SK-N-SH (cell line): ENCODE measurements around the gene C19orf73.

Experiments used
- EP300 ChIP-seq, 2 experiments: IDR thresholded peaks; 2 replicates each; pipeline versions ENCODE4 v1.4.0 to v1.6.1; 2012; ENCODE audit warnings: borderline replicate concordance in 1 of 2, low read depth in 1 of 2, low read length in 1 of 2
- EZH2phosphoT487 ChIP-seq: fragments of 200-600 bp; sonication (generic); IDR thresholded peaks from 2 replicates; pipeline ENCODE4 v1.6.1; 2017; ENCODE audit warnings: low read depth, mixed run types, mild to moderate bottlenecking, antibody characterized with exemption, moderate library complexity, borderline replicate concordance
- GATA2 ChIP-seq: sonication (generic); formaldehyde crosslinking; IDR thresholded peaks from 2 replicates; pipeline ENCODE4 v1.5.0; 2020; ENCODE audit warnings: mild to moderate bottlenecking, missing genetic modification reagents
- POLR2AphosphoS5 ChIP-seq: IDR thresholded peaks from 2 replicates; pipeline ENCODE4 v1.6.1; 2012; ENCODE audit warnings: low read depth, low read length
- RFX5 ChIP-seq: IDR thresholded peaks from 2 replicates; pipeline ENCODE4 v1.6.1; 2012; ENCODE audit warnings: mild to moderate bottlenecking, improper control_type of control experiment, low read length
- SIN3A ChIP-seq: IDR thresholded peaks from 2 replicates; pipeline ENCODE4 v1.6.1; 2012; ENCODE audit warnings: low read depth, mild to moderate bottlenecking, low read length, moderate library complexity, borderline replicate concordance
- SMC3 ChIP-seq: IDR thresholded peaks from 2 replicates; pipeline ENCODE4 v1.6.1; 2012; ENCODE audit warnings: low read depth, low read length, improper control_type of control experiment
- YY1 ChIP-seq: IDR thresholded peaks from 2 replicates; pipeline ENCODE4 v1.4.0; 2012; ENCODE audit warnings: low read depth, mild to moderate bottlenecking
- TF ChIP-seq, protein P1 (sequence below): fragments of 150-350 bp; IDR thresholded peaks from 2 replicates; pipeline ENCODE4 v1.6.1; 2017; ENCODE audit warnings: antibody characterized with exemption, low read length, low read depth, borderline replicate concordance
- TF ChIP-seq, protein P2 (sequence below): fragments of 200-600 bp; sonication (generic); IDR thresholded peaks from 2 replicates; pipeline ENCODE4 v1.6.1; 2017; ENCODE audit warnings: antibody characterized with exemption, mild to moderate bottlenecking, moderate library complexity
- TF ChIP-seq, protein P3 (sequence below): IDR thresholded peaks from 2 replicates; pipeline ENCODE4 v1.4.0; 2012; ENCODE audit warnings: low read depth, borderline replicate concordance
- TF ChIP-seq, protein P4 (sequence below): fragments of 150-350 bp; IDR thresholded peaks from 2 replicates; pipeline ENCODE4 v1.6.1; 2016; ENCODE audit warnings: mild to moderate bottlenecking, low read depth, low read length

DNA sequence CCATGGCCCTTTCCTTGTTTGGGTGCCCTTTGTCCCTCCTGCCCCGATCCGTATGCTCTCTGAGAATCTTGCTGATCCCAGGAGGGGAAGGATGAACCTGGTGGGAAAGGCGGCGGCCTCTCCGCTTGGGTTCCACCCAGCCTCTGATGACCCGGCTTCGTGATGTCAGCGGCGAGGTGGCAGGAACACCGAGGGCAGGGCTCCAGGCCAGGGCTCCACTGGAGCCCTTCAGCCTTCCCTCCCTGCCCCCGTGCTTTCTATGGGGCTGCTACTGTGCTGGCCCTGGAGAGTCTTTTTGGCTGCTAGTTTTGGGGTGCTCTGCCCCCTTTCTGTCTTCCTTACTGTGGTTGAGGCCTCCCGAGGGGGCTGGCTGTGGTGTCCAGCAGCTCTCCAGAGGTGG is 16.6 kb downstream of the C19orf73 start:
- TF ChIP-seq YY1 = no peak
- TF ChIP-seq, protein P1, sequence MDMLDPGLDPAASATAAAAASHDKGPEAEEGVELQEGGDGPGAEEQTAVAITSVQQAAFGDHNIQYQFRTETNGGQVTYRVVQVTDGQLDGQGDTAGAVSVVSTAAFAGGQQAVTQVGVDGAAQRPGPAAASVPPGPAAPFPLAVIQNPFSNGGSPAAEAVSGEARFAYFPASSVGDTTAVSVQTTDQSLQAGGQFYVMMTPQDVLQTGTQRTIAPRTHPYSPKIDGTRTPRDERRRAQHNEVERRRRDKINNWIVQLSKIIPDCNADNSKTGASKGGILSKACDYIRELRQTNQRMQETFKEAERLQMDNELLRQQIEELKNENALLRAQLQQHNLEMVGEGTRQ = no peak
- TF ChIP-seq, protein P2, sequence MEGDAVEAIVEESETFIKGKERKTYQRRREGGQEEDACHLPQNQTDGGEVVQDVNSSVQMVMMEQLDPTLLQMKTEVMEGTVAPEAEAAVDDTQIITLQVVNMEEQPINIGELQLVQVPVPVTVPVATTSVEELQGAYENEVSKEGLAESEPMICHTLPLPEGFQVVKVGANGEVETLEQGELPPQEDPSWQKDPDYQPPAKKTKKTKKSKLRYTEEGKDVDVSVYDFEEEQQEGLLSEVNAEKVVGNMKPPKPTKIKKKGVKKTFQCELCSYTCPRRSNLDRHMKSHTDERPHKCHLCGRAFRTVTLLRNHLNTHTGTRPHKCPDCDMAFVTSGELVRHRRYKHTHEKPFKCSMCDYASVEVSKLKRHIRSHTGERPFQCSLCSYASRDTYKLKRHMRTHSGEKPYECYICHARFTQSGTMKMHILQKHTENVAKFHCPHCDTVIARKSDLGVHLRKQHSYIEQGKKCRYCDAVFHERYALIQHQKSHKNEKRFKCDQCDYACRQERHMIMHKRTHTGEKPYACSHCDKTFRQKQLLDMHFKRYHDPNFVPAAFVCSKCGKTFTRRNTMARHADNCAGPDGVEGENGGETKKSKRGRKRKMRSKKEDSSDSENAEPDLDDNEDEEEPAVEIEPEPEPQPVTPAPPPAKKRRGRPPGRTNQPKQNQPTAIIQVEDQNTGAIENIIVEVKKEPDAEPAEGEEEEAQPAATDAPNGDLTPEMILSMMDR = no peak
- no peak for TF ChIP-seq EP300 (IDR thresholded peaks at IDR 0.05; ENCODE audit: borderline replicate concordance in 1 of 2, low read depth in 1 of 2, low read length in 1 of 2)
- TF ChIP-seq SIN3A = no peak
- TF ChIP-seq SMC3 = no peak
- TF ChIP-seq, protein P3, sequence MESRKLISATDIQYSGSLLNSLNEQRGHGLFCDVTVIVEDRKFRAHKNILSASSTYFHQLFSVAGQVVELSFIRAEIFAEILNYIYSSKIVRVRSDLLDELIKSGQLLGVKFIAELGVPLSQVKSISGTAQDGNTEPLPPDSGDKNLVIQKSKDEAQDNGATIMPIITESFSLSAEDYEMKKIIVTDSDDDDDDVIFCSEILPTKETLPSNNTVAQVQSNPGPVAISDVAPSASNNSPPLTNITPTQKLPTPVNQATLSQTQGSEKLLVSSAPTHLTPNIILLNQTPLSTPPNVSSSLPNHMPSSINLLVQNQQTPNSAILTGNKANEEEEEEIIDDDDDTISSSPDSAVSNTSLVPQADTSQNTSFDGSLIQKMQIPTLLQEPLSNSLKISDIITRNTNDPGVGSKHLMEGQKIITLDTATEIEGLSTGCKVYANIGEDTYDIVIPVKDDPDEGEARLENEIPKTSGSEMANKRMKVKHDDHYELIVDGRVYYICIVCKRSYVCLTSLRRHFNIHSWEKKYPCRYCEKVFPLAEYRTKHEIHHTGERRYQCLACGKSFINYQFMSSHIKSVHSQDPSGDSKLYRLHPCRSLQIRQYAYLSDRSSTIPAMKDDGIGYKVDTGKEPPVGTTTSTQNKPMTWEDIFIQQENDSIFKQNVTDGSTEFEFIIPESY = no peak
- no peak for TF ChIP-seq GATA2 (CRISPR knock-in tag)
- TF ChIP-seq RFX5 = no peak
- TF ChIP-seq POLR2AphosphoS5 = no peak
- TF ChIP-seq EZH2phosphoT487 = no peak
- TF ChIP-seq, protein P4, sequence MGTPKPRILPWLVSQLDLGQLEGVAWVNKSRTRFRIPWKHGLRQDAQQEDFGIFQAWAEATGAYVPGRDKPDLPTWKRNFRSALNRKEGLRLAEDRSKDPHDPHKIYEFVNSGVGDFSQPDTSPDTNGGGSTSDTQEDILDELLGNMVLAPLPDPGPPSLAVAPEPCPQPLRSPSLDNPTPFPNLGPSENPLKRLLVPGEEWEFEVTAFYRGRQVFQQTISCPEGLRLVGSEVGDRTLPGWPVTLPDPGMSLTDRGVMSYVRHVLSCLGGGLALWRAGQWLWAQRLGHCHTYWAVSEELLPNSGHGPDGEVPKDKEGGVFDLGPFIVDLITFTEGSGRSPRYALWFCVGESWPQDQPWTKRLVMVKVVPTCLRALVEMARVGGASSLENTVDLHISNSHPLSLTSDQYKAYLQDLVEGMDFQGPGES = no peak
